Measurements from ENCODE around the gene CADPS. TPM values are rescaled to one million over a fixed set of nuclear protein-coding genes. Genes with fewer than 3 reads are reported as not detected.

Gene CADPS
- total RNA-seq, 4 donors from 2014 or later = 2.2 to 6.9 TPM; not detected in 2

DNA sequence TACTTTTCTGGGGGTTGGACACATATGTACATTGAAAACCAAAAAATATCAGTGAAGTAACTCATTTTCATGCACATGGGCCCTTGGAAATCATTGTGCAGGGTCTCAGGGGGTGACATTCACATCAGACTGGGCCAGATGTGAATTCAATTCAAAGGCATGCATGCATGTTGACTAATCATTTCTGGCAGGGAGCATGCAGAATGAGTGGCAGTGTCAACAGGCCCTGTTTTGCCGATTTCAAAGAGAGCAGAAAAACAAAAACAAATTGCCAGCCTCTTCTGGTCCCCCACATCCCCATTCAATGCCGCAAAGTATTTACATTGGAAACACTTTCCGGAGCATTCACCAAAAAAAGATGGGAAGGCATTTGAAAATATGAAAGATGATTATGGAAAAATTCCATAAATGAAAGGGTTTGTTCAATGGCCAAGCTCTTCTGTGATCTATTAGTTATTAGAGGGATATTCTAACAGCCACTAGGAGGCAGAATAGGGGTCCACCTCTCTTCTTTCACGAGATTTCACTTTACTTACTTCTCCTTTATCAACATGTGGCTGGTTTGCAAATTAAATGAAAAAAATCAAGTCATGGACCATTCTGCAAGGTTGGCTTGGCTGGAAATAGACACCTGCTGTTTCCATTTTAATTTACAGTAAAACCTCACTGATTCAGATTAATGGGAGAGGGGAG is 382.0 kb downstream of the CADPS start:
- DNase-seq (ENCODE audit: low spot score in 2 of 2) = no peak
- TF ChIP-seq, protein P1, sequence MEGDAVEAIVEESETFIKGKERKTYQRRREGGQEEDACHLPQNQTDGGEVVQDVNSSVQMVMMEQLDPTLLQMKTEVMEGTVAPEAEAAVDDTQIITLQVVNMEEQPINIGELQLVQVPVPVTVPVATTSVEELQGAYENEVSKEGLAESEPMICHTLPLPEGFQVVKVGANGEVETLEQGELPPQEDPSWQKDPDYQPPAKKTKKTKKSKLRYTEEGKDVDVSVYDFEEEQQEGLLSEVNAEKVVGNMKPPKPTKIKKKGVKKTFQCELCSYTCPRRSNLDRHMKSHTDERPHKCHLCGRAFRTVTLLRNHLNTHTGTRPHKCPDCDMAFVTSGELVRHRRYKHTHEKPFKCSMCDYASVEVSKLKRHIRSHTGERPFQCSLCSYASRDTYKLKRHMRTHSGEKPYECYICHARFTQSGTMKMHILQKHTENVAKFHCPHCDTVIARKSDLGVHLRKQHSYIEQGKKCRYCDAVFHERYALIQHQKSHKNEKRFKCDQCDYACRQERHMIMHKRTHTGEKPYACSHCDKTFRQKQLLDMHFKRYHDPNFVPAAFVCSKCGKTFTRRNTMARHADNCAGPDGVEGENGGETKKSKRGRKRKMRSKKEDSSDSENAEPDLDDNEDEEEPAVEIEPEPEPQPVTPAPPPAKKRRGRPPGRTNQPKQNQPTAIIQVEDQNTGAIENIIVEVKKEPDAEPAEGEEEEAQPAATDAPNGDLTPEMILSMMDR (IDR thresholded peaks at IDR 0.05) = no peak
- TF ChIP-seq POLR2A (IDR thresholded peaks at IDR 0.05) = no peak
- no peak overlapping the region for H3K4me3 ChIP-seq (ENCODE audit: low read depth, poor library complexity, severe bottlenecking)
- WGBS, 2 donors = 50 to 58% methylated on average over 4 of the region's 4 CpGs
- intact Hi-C loops (cut with DNase I; ENCODE audit: low total_unique reads) = no loop called here

DNA sequence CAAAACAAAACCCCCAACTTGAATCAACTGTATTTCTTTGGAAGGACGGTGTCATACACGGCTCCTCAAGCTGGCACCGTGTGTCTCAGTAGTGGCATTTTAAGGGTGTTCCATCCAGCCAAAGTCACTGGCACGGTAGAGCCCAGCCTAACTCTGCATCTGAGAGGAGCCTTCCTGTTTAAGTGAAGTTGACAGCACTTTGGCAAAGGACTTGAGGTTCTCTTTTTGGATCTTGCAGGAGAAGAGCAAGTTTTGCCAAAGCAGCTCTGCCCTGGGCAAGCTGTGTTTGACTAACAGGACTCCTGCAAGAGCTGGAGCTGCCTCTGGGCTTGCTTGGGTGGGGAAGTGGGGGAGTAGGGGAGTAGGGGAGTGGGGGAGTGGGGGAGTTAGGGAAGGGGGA is 392.3 kb downstream of the CADPS start:
- no peak for TF ChIP-seq POLR2A (IDR thresholded peaks at IDR 0.05)
- TF ChIP-seq, protein P1 (IDR thresholded peaks at IDR 0.05) = no peak
- 34 to 36% methylated on average over 4 of the region's 4 CpGs for WGBS, 2 donors
- no peak overlapping the region for H3K4me3 ChIP-seq (ENCODE audit: low read depth, poor library complexity, severe bottlenecking)
- DNase-seq (ENCODE audit: low spot score in 2 of 2) = no peak
- intact Hi-C loops (cut with DNase I; ENCODE audit: low total_unique reads) = no loop called here

DNA sequence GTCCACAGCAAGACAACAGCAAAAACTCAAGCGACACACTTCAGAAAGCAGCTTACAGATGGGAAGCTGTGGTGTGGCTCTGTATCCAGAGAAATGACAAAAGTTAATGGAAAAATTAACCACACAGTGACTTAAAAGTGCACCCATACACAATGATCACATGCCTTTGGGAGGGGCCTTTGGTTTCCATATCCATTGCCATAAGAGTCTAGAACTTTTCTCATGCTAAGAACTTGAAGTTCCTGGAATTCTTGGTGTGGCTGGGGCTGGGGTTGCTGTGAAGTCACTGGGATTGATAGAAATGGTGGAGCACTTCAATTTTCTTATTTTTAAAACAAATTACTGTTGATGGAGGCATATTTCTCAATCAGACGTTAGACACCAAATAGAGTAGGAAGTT is 393.3 kb downstream of the CADPS start:
- intact Hi-C loops (cut with DNase I; ENCODE audit: low total_unique reads) = no loop called here
- no peak overlapping the region for H3K4me3 ChIP-seq (ENCODE audit: low read depth, poor library complexity, severe bottlenecking)
- no peak for DNase-seq (ENCODE audit: low spot score in 2 of 2)
- 82 to 83% methylated on average over 2 of the region's 2 CpGs for WGBS, 2 donors
- TF ChIP-seq, protein P1 (IDR thresholded peaks at IDR 0.05) = no peak
- no peak for TF ChIP-seq POLR2A (IDR thresholded peaks at IDR 0.05)

DNA sequence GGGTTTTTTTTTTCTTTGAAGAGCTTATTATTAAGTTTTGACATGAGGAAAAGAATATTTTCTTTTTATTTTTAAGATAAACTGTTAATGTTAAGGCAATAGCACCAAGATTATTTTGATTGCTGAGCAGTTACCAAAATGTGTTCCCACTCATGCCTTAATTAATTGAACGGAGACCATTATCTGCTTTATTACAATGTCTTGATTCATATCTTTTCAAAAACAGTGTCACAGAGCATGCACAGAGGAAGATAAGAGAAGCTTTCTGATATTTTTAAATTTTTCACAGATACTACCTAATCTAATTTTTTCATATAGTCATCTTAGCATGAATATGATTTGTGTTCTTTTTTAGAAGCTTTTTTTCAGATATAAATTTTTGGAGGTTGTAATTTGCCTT is 395.2 kb downstream of the CADPS start:
- TF ChIP-seq POLR2A (IDR thresholded peaks at IDR 0.05) = no peak
- TF ChIP-seq, protein P1 (IDR thresholded peaks at IDR 0.05) = no peak
- no peak for DNase-seq (ENCODE audit: low spot score in 2 of 2)
- 69 to 82% methylated on average over 1 of the region's 1 CpG for WGBS, 2 donors
- intact Hi-C loops (cut with DNase I; ENCODE audit: low total_unique reads) = no loop called here
- no peak overlapping the region for H3K4me3 ChIP-seq (ENCODE audit: low read depth, poor library complexity, severe bottlenecking)

GRCh38 chr3:62479326-62479725 is 395.9 kb downstream of the CADPS start:
- 47 to 62% methylated on average over 9 of the region's 9 CpGs for WGBS, 2 donors
- H3K4me3 ChIP-seq (ENCODE audit: low read depth, poor library complexity, severe bottlenecking) = no peak overlapping the region
- TF ChIP-seq, protein P1 (IDR thresholded peaks at IDR 0.05) = no peak
- TF ChIP-seq POLR2A (IDR thresholded peaks at IDR 0.05) = no peak
- intact Hi-C loops (cut with DNase I; ENCODE audit: low total_unique reads) = no loop called here
- DNase-seq (ENCODE audit: low spot score in 2 of 2) = no peak

DNA sequence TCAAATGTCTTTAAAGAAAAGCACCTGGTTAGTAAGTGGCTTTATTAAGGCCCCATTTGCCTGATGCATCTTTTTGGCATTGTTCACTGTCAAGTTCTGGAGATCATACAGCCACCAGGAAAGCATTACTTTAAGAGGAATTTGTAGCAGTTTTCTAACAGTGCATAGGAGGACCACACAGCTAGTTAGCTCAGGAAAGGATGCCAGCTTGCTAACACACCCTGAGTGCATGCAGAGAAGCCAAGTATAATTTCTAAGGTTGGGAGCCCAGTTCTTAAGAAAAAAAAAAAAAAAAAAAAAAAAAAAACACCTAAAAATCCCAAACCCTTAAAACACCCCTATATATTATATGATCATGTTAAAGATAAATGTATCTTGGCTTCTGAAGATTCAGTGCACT is 399.9 kb downstream of the CADPS start:
- DNase-seq (ENCODE audit: low spot score in 2 of 2) = no peak
- no peak overlapping the region for H3K4me3 ChIP-seq (ENCODE audit: low read depth, poor library complexity, severe bottlenecking)
- TF ChIP-seq, protein P1 (IDR thresholded peaks at IDR 0.05) = no peak
- TF ChIP-seq POLR2A (IDR thresholded peaks at IDR 0.05) = no peak
- intact Hi-C loops (cut with DNase I; ENCODE audit: low total_unique reads) = no loop called here
